WERI-Rb-1 (cell line): ENCODE measurements around the gene HCFC1.

ENCODE experiments used
- DNase-seq: peaks from one replicate; pipeline ENCODE4 v3.0.0-alpha.2; 2020
- H3K27ac ChIP-seq: fragments of 250-450 bp; sonication (Bioruptor Pico); 2 replicates; pipeline ENCODE4 v1.5.1; 2020; ENCODE audit warnings: mild to moderate bottlenecking, moderate library complexity
- H3K27me3 ChIP-seq: fragments of 250-450 bp; sonication (Bioruptor Pico); 2 replicates; pipeline ENCODE4 v1.5.1; 2021; ENCODE audit warnings: mild to moderate bottlenecking, low read depth, moderate library complexity; ENCODE audit not compliant: insufficient read depth, severe bottlenecking
- H3K36me3 ChIP-seq: fragments of 250-450 bp; sonication (Bioruptor Pico); 2 replicates; pipeline ENCODE4 v1.5.1; 2020; ENCODE audit warnings: mild to moderate bottlenecking, moderate library complexity
- H3K4me3 ChIP-seq: 2 replicates; pipeline ENCODE4 v1.5.1; 2011; ENCODE audit warnings: low read depth, mild to moderate bottlenecking, control low read depth, low read length
- H3K9me3 ChIP-seq: fragments of 250-450 bp; sonication (Bioruptor Pico); 2 replicates; pipeline ENCODE4 v1.5.1; 2021; ENCODE audit warnings: mild to moderate bottlenecking, moderate library complexity; ENCODE audit not compliant: severe bottlenecking
- TF ChIP-seq, protein P1 (sequence below): IDR thresholded peaks from 2 replicates; pipeline ENCODE4 v1.5.1; 2011; ENCODE audit warnings: low read depth, mild to moderate bottlenecking, control low read depth, inconsistent platforms, low read length

HCFC1 gene

DNA sequence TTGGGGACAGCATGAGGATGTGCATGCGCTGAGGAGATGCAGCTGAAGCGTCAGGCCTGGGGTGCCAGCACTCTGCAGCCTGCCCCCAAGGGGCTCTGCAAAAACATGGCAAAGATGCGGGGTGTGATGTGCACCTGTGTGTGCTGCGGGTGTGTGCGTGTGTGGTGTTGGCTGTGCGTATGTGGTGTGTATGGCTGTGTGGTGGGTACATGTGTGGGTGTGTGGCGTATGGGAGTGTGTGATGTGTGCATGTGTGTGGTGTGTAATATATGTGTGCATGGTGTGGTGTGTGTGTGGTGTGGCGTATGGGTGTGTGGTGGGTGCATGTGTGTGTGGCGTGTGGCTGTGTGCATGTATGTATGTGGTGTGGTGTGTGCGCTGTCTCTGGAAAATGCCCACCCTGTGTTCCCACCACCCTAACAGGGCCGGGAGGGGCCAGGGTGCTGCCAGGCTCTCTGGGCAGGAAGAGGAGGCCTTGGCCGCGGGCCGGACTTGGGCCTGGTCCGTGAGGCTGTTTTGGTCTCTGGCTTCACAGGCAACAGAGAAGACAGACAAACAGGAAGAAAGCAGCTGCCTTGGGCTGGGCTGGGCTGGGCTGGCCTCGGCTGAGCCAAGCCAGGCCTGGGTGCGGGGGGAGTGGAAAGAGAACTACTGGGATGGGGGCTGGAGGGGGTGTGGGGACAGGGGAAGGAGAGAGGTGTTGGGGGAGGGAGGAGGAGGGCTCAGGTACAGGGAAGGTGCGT lies 68.2 kb downstream of the HCFC1 start:
- H3K4me3 ChIP-seq, result no peak overlapping the region
- DNase-seq, result no peak
- H3K9me3 ChIP-seq, result peaks cover 2% of the 10 kb centered on the region
- TF ChIP-seq, protein P1, sequence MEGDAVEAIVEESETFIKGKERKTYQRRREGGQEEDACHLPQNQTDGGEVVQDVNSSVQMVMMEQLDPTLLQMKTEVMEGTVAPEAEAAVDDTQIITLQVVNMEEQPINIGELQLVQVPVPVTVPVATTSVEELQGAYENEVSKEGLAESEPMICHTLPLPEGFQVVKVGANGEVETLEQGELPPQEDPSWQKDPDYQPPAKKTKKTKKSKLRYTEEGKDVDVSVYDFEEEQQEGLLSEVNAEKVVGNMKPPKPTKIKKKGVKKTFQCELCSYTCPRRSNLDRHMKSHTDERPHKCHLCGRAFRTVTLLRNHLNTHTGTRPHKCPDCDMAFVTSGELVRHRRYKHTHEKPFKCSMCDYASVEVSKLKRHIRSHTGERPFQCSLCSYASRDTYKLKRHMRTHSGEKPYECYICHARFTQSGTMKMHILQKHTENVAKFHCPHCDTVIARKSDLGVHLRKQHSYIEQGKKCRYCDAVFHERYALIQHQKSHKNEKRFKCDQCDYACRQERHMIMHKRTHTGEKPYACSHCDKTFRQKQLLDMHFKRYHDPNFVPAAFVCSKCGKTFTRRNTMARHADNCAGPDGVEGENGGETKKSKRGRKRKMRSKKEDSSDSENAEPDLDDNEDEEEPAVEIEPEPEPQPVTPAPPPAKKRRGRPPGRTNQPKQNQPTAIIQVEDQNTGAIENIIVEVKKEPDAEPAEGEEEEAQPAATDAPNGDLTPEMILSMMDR, result no peak
- H3K27ac ChIP-seq, result no peak overlapping the region
- no peaks in the 10 kb centered on the region for H3K36me3 ChIP-seq
- H3K27me3 ChIP-seq, result peaks cover 8% of the 10 kb centered on the region

GRCh38 chrX:153902385-153902784 lies 69.2 kb downstream of the HCFC1 start:
- DNase-seq, result no peak
- TF ChIP-seq, protein P1, result no peak
- Histone ChIP-seq H3K36me3 (no peaks in the 10 kb centered on the region), H3K9me3 (peaks cover 2% of the 10 kb centered on the region), H3K27me3 (peaks cover 8% of the 10 kb centered on the region), H3K27ac (no peak overlapping the region), H3K4me3 (no peak overlapping the region)

- TF ChIP-seq, protein P1, result no peak
- Histone ChIP-seq H3K36me3 (no peaks in the 10 kb centered on the region), H3K27me3 (peaks cover 8% of the 10 kb centered on the region), H3K9me3 (peaks cover 5% of the 10 kb centered on the region), H3K27ac (no peak overlapping the region), H3K4me3 (no peak overlapping the region)
- DNase-seq, result peak; percentile 41
Observed at GRCh38 chrX:153901753-153902140, 69.9 kb downstream of the HCFC1 start.

DNA sequence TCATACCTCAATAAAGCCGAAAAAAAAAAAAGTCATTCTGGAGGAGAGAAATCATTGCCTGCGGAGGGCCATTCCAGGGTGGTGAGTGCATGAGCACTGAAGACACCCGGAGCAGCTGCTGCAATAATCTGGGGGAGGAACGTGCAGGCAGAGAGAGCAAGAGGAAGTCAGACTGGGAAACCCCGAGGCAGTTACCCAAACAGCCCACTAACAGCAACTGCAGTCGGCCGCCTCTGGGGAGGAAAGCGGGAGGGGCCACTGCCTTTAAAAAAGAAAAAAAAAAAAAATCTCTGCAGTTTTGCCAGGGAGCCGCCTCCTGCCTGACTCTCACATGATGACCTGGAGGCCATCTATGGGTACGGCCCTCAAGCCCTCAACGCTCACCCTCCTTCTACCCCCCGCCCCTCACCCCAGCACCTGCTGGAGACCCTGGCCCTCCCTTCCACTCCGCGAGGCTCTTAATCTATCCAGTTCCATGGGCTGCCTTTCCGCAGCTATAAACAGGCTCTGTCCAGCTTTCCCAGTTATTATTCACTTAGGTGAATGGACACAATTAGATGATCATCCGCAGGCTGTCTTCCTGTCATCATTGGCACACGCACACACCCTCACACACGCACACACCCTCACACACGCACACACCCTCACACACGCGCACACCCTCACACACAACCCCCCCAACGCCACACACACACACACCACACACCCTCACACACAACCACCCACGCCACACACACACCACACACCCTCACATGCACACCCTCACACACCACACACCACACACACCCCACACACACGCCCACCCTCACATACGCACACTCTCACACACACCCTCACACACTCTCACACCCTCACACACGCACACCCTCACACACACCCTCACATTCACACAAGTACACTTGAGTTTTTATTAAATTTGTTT lies 70.5 kb downstream of the HCFC1 start:
- Histone ChIP-seq H3K36me3 (no peaks in the 10 kb centered on the region), H3K27ac (peak overlapping the region; percentile 37; the same call in 1 of the 2 replicates), H3K9me3 (peaks cover 7% of the 10 kb centered on the region), H3K4me3 (no peak overlapping the region), H3K27me3 (peaks cover 9% of the 10 kb centered on the region)
- peak; percentile 78 for DNase-seq
- TF ChIP-seq, protein P1, result no peak

DNA sequence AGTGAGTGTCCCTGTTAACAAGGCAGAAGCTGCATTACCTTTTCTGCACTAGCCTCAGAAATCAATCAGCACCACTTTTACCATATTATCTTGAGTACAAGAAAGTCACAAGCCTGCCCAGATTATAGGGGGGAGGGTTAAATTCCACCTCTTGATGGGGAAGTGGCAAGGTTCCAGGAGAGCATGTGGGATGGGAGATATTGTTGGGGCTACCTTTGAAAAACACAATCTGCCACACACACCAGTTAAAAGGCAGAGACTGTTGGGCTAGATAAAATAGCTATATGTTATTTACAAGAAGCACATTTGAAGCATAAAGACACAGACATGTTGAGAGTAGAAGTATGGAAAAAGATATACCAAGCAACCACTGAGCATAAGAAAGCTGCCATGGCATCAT lies 73.7 kb downstream of the HCFC1 start:
- no peak for DNase-seq
- Histone ChIP-seq H3K27ac (no peak overlapping the region), H3K9me3 (peaks cover 9% of the 10 kb centered on the region), H3K36me3 (no peaks in the 10 kb centered on the region), H3K27me3 (peaks cover 9% of the 10 kb centered on the region), H3K4me3 (no peak overlapping the region)
- TF ChIP-seq, protein P1, result no peak
